Fibroblast of skin of left quadriceps (primary cell): Measurements from ENCODE around the gene SLC17A9.
A peak's percentile ranks its signal among the peaks of the same experiment; 100 is the strongest.
"Not testable (repeated sequence)": the region's sequence is repeated elsewhere in the genome, so short reads cannot be mapped to it uniquely, and the experiment has no call there.

ENCODE experiments used
- DNase-seq, 2 experiments: peaks; one replicate each; pipeline ENCODE4 v3.0.0-alpha.2; 2013; ENCODE audit warnings: low read depth in 2 of 2

Gene SLC17A9

GRCh38 chr20:62921119-62921687 is 31.3 kb upstream of the SLC17A9 start:
- no peak for DNase-seq

GRCh38 chr20:62922451-62922921 is 30.0 kb upstream of the SLC17A9 start:
- no peak for DNase-seq

- DNase-seq, result not testable (repeated sequence)
Measured at GRCh38 chr20:62923059-62923668, 29.3 kb upstream of the SLC17A9 start.

- DNase-seq, result no peak
Measured at GRCh38 chr20:62923669-62924441, 28.7 kb upstream of the SLC17A9 start.

GRCh38 chr20:62924442-62925075 is 27.9 kb upstream of the SLC17A9 start:
- no peak for DNase-seq

- no peak for DNase-seq
Measured at GRCh38 chr20:62925076-62925419, 27.5 kb upstream of the SLC17A9 start.

GRCh38 chr20:62925420-62926228 is 26.9 kb upstream of the SLC17A9 start:
- DNase-seq, result no peak

GRCh38 chr20:62926229-62927127 is 26.0 kb upstream of the SLC17A9 start, which contains the start of gene DIDO1:
Gene DIDO1, minus strand, starts transcription at chr20:62926505.
- peak; percentile 51 to 56 for DNase-seq

GRCh38 chr20:62927128-62927705 is 25.3 kb upstream of the SLC17A9 start:
- DNase-seq, result no peak

GRCh38 chr20:62928246-62928939 is 24.1 kb upstream of the SLC17A9 start:
- no peak for DNase-seq

- peak in 1 of 2 experiments; percentile 18 for DNase-seq
Measured at GRCh38 chr20:62929051-62929538, 23.4 kb upstream of the SLC17A9 start.

- no peak for DNase-seq
Measured at GRCh38 chr20:62931464-62931863, 21.0 kb upstream of the SLC17A9 start.

- DNase-seq, result no peak
Measured at GRCh38 chr20:62933966-62934365, 18.5 kb upstream of the SLC17A9 start.

- no peak for DNase-seq
Measured at GRCh38 chr20:62935204-62935967, 17.1 kb upstream of the SLC17A9 start.

GRCh38 chr20:62935968-62936585 is 16.4 kb upstream of the SLC17A9 start:
- DNase-seq, result no peak

- peak; percentile 87 to 89 for DNase-seq
Measured at GRCh38 chr20:62937268-62938104, 15.0 kb upstream of the SLC17A9 start.
